Sigmoid colon (tissue), 7 donors: Measurements from ENCODE around the gene GALK1. TPM values are rescaled to one million over a fixed set of nuclear protein-coding genes. Genes with fewer than 3 reads are reported as not detected.

Experiments
- DNase-seq: peaks from one replicate; pipeline ENCODE4 v3.0.0-alpha.2; 2019
- H3K27ac ChIP-seq, 4 donors: fragments of 200-600 bp; sonication (generic); one replicate each; pipeline ENCODE4 v1.5.1; 2016 to 2019; ENCODE audit warnings: mild to moderate bottlenecking in 1 of 4
- H3K27me3 ChIP-seq, 3 donors: fragments of 200-600 bp; sonication (generic); one replicate each; pipeline ENCODE4 v1.5.1; 2019; ENCODE audit warnings: mild to moderate bottlenecking in 1 of 3
- H3K36me3 ChIP-seq, 4 donors: fragments of 200-600 bp; sonication (generic); one replicate each; pipeline ENCODE4 v1.5.1; 2016 to 2019
- H3K4me1 ChIP-seq, 4 donors: fragments of 200-600 bp; sonication (generic); one replicate each; pipeline ENCODE4 v1.5.1; 2017 to 2019
- H3K4me3 ChIP-seq, 4 donors: fragments of 200-600 bp; sonication (generic); one replicate each; pipeline ENCODE4 v1.5.1; 2017 to 2019; ENCODE audit warnings: mild to moderate bottlenecking in 2 of 4, moderate library complexity in 1 of 4
- H3K9me3 ChIP-seq, 4 donors: fragments of 200-600 bp in 3 of 4; sonication (generic) in 3 of 4; one replicate each; pipeline versions ENCODE4 v1.5.1 to v1.6.1; 2013 to 2019
- CTCF ChIP-seq, 4 experiments: fragments of 450-650 bp in 3 of 4; fragments of 200-600 bp in 1 of 4; IDR thresholded peaks; one replicate each; pipeline ENCODE4 v1.5.1; 2016 to 2019; ENCODE audit warnings: antibody characterized with exemption in 4 of 4, mild to moderate bottlenecking in 3 of 4, moderate library complexity in 2 of 4
- EP300 ChIP-seq, 4 donors: sonication (generic); formaldehyde crosslinking; IDR thresholded peaks; one replicate each; pipeline ENCODE4 v1.6.1; 2017; ENCODE audit warnings: antibody characterized with exemption in 4 of 4
- POLR2A ChIP-seq, 2 donors: fragments of 450-650 bp; IDR thresholded peaks; one replicate each; pipeline ENCODE4 v1.6.1; 2016; ENCODE audit warnings: antibody characterized with exemption in 2 of 2, mild to moderate bottlenecking in 2 of 2, moderate library complexity in 2 of 2
- POLR2AphosphoS5 ChIP-seq, 4 donors: sonication (generic); formaldehyde crosslinking; IDR thresholded peaks; one replicate each; pipeline ENCODE4 v1.6.1; 2017; ENCODE audit warnings: antibody characterized with exemption in 4 of 4
- WGBS, 2 donors: extraction: QIAGEN DNeasy Blood & Tissue Kit; methylation state at CpG; one replicate each; pipeline ENCODE4 v1.1.7; 2013; 5-methylcytosine and 5-hydroxymethylcytosine counted together
- intact Hi-C: fragments of 100-400 bp; cut with DNase I; formaldehyde crosslinking; loops from one replicate; pipeline ENCODE4 v1.15.1; 2023
- polyA plus RNA-seq, 3 donors: library from polyadenylated mRNA; stranded (reverse); fragments of 200-250 nt; gene quantifications; one replicate each; pipeline ENCODE4 v1.2.3, GENCODE V29; 2013
- total RNA-seq, 4 donors: library from RNA; depleted of rRNA; stranded (reverse); fragments of >200 nt; gene quantifications; one replicate each; pipeline ENCODE4 v1.1.0, GENCODE V29; 2016
- donor health status: healthy with polysubstance abuse.
- donor health status: Bipolar disorder and iron deficiency.
- donor health status: healthy.

Gene GALK1
- 10 to 100 TPM; 17.2 to 24.6 (median 20.3) TPM for total RNA-seq
- 10 to 100 TPM; 14.3 to 28.2 (median 14.4) TPM for polyA plus RNA-seq

- peaks cover 0 to 25% (median 17%) of the 10 kb centered on the region in 4 donors for H3K4me1 ChIP-seq
- H3K27ac ChIP-seq: peak within 1 kb of the TSS; percentile 78 to 90 (median 88)
- no peaks in the 10 kb centered on the region for H3K9me3 ChIP-seq
- H3K4me3 ChIP-seq: peak within 1 kb of the TSS; percentile 58 to 69 (median 65)
- intact Hi-C loops: loop anchor here (5.0 kb wide), 1 partner anchor 62 kb away; no protein-coding TSS in a partner anchor
- peak; percentile 89 for DNase-seq
- H3K36me3 ChIP-seq: peaks cover 0 to 16% (median 2%) of the 10 kb centered on the region in 4 donors
- H3K27me3 ChIP-seq: no peaks in the 10 kb centered on the region
- WGBS, 2 donors: 0 to 1% methylated on average over 71 of the region's 71 CpGs
- peak; percentile 48 to 87 (median 82) for TF ChIP-seq POLR2AphosphoS5 (IDR thresholded peaks at IDR 0.05)
- peak; percentile 22 to 57 for TF ChIP-seq POLR2A (IDR thresholded peaks at IDR 0.05)
- no peak for TF ChIP-seq EP300 (IDR thresholded peaks at IDR 0.05)
- TF ChIP-seq CTCF (IDR thresholded peaks at IDR 0.05): peak in 3 of 4 experiments; percentile 32 to 50 (median 36)
These were observed at the start of gene GALK1 for GRCh38 chr17:75764711-75765421. Gene GALK1, minus strand, starts transcription at chr17:75765192. Its CDS starts 56 bp downstream, at chr17:75765136.

DNA sequence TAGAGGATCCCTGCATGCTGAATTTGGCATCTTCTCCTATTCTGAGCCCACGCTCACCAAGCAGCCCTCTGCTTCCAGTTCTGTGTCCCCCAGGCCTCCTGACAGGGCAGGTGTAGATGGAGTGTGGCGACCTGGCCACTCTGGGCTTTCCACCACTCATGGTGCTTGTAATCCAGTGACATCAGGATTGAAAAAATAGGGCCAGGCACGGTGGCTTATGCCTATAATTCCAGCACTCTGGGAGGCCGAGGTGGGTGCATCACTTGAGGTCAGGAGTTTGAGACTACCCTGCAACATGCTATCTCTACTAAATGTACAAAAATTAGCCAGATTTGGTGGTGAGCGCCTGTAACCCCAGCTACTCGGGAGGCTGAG is 49.0 kb upstream of the GALK1 start:
- H3K36me3 ChIP-seq: peaks cover 49 to 97% (median 58%) of the 10 kb centered on the region in 4 donors
- TF ChIP-seq POLR2AphosphoS5 (IDR thresholded peaks at IDR 0.05) (no peak), POLR2A (IDR thresholded peaks at IDR 0.05) (no peak), CTCF (IDR thresholded peaks at IDR 0.05) (no peak), EP300 (IDR thresholded peaks at IDR 0.05) (no peak)
- H3K27me3 ChIP-seq: no peaks in the 10 kb centered on the region
- H3K4me3 ChIP-seq: no peak overlapping the region
- no peaks in the 10 kb centered on the region for H3K9me3 ChIP-seq
- no peak for DNase-seq
- H3K27ac ChIP-seq: no peak overlapping the region
- WGBS, 2 donors: 87 to 88% methylated on average over 6 of the region's 6 CpGs
- peaks cover 0 to 10% (median 0%) of the 10 kb centered on the region in 4 donors for H3K4me1 ChIP-seq
- intact Hi-C loops: no loop called here

DNA sequence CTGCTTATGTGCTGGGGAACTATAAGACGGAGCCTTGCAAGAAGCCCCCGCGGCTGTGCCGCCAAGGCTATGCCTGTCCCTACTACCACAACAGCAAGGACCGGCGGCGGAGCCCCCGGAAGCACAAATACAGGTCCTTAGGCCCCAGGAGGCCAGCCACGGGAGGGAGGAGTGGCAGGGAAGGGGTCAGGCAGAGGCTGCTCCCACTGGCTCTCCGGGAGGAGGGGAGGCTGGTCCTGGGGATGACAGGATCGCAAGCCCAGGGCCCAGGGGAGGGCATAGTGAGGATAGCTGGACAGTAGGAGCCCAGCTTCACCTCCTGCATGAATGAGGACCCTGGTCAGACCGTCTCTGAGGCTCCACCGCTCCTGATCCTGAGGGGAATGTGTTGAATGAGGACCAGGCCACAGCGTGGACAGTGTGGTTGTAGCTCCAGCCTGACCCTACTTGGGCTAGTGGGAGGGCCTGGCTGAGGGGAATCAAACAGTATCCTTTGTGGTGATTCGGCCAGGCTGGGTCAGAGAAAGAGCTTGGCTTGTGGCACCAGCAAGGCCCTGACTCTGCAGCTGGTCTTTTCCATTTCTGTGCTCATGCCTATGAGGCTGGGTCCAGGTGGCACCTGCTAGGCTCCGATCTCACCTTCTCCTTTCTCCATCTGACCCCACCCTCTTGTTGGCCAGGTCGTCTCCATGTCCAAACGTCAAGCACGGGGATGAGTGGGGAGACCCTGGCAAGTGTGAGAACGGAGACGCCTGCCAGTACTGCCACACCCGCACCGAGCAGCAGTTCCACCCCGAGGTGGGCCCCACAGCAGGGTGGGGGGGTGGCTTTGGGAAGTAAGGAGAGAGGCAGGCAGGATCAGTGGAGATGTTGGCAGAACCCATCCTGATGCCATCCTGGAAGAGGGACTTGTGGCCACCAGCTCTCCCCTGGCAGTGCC is 48.4 kb upstream of the GALK1 start:
- 90 to 93% methylated on average over 24 of the region's 24 CpGs for WGBS, 2 donors
- no peaks in the 10 kb centered on the region for H3K27me3 ChIP-seq

More for the DNA sequence above, 48.4 kb upstream of the GALK1 start:
- intact Hi-C loops: no loop called here
- DNase-seq: no peak
- Histone ChIP-seq H3K9me3 (no peaks in the 10 kb centered on the region), H3K27ac (no peak overlapping the region), H3K36me3 (peaks cover 43 to 91% (median 52%) of the 10 kb centered on the region in 4 donors), H3K4me1 (peaks cover 0 to 10% (median 0%) of the 10 kb centered on the region in 4 donors), H3K4me3 (no peak overlapping the region)
- TF ChIP-seq CTCF (IDR thresholded peaks at IDR 0.05) (no peak), POLR2AphosphoS5 (IDR thresholded peaks at IDR 0.05) (no peak), POLR2A (IDR thresholded peaks at IDR 0.05) (no peak), EP300 (IDR thresholded peaks at IDR 0.05) (no peak)
